ENCODE data around the gene PMEPA1.

The PMEPA1 gene

DNA sequence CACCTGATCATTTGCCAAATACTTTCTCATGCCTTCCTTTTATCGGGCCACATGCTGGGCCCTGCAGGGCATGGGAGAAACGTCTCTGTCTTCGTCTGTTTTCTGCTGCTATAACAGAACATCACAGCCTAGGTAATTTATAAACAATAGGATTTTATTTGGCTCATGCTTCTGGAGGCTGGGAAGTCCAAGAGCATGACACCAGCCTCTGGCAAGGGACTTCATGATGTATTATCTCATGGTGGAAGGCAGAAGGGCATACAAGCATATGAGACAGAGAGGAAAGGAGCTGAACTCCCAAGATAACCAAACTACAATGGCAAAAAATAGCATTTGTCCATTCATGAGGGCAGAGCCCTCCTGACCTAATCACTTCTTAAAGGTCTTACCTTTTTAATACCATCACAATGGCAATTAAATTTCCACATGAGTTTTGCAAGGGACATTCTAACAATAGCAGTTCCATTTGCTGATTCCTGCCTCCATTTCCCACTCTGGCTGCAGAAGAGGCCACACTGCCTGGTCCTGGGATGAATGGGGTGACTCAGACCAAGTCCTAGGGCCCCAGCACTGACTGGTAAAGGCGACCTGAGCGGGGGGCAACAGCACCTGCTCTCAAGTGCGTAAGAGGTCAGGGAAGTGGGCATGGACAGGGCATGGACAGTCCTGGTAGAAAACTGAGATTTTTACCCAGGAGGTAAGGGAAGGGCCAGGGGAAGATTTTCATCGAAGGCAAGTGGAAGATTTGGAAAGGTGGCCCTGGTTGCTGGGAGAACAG lies 84.4 kb downstream of the PMEPA1 start:
- WGBS, 2 experiments = 94 to 95% methylated on average over 7 of the region's 7 CpGs
- Histone ChIP-seq H3K4me1 (ENCODE audit: control insufficient read depth, insufficient read depth, low read length) (no peaks in the 10 kb centered on the region), H3K36me3 (ENCODE audit: control insufficient read depth, insufficient read depth, low read length) (no peaks in the 10 kb centered on the region), H3K27ac (ENCODE audit: insufficient read depth, low read depth, low read length, poor library complexity, severe bottlenecking) (no peak overlapping the region), H3K4me3 (ENCODE audit: insufficient read depth, low read depth, low read length) (no peak overlapping the region), H3K9me3 (ENCODE audit: control insufficient read depth, low read length) (no peaks in the 10 kb centered on the region), H3K27me3 (ENCODE audit: control insufficient read depth, insufficient read depth, low read length, poor library complexity, severe bottlenecking) (no peaks in the 10 kb centered on the region)

DNA sequence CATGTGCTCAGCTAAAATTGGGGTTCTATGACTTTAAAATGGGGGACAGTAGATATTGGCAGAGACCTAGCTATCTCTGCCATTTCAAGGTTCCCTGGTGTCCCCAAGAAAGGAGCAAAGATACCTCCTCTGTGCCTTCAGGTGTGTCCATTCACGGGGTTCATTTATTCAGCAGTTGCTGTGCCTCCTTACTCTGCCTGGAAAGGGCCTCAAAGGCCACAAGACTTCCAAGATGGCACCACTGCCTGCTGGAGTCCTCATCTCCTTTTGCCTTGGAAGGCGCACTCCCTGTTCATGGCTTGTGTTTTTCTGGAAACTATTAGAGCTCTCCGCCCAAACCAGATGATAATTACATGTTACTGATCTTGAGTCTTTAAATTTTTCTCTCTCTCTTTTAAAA lies 85.7 kb downstream of the PMEPA1 start:
- 96 to 98% methylated on average over 3 of the region's 3 CpGs for WGBS, 2 experiments
- H3K9me3 ChIP-seq (ENCODE audit: control insufficient read depth, low read length) = no peaks in the 10 kb centered on the region
- H3K27ac ChIP-seq (ENCODE audit: insufficient read depth, low read depth, low read length, poor library complexity, severe bottlenecking) = no peak overlapping the region
- no peaks in the 10 kb centered on the region for H3K4me1 ChIP-seq (ENCODE audit: control insufficient read depth, insufficient read depth, low read length)
- H3K36me3 ChIP-seq (ENCODE audit: control insufficient read depth, insufficient read depth, low read length) = no peaks in the 10 kb centered on the region
- H3K27me3 ChIP-seq (ENCODE audit: control insufficient read depth, insufficient read depth, low read length, poor library complexity, severe bottlenecking) = no peaks in the 10 kb centered on the region
- no peak overlapping the region for H3K4me3 ChIP-seq (ENCODE audit: insufficient read depth, low read depth, low read length)

DNA sequence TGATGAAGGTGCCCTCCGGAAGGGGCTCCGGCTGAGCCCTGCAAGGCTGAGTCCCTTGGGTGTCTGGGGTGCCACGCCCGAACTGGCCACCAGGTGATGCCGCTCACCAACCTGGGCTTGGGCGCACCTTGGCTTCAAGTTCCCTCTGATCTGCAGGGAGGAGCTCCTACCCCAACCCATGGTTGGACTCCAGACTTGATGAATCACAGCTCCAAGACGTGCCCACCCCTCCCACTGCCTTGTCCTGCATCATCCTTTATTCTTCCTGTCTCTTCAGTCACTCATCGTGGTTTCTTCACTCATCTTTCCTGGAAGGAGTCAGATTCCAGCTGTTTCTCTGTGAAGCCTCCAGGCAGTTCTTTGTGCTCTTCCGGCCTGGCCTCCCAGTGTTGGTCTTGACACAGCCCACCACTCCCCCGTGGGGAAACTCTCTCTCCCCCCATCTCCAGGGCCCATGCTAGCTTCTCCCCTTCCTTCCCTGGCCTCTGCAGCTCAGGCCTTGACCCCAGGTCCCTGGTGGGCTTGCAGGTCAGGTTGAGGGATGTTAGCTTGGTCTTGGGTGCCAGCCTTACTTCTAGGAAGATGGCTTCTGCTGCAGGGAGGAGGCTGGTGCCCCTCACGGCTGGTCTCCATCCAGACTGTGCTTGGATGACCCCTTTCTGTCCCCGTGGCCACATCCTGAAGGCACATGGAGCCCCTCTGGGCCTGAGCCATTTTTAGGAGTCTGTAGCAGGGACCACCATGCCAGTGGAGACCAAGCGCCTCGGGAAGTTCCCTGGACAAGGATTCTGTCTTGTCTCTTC lies 87.0 kb downstream of the PMEPA1 start:
- H3K9me3 ChIP-seq (ENCODE audit: control insufficient read depth, low read length) = no peaks in the 10 kb centered on the region
- no peaks in the 10 kb centered on the region for H3K27me3 ChIP-seq (ENCODE audit: control insufficient read depth, insufficient read depth, low read length, poor library complexity, severe bottlenecking)
- no peaks in the 10 kb centered on the region for H3K4me1 ChIP-seq (ENCODE audit: control insufficient read depth, insufficient read depth, low read length)
- no peaks in the 10 kb centered on the region for H3K36me3 ChIP-seq (ENCODE audit: control insufficient read depth, insufficient read depth, low read length)
- H3K27ac ChIP-seq (ENCODE audit: insufficient read depth, low read depth, low read length, poor library complexity, severe bottlenecking) = no peak overlapping the region
- no peak overlapping the region for H3K4me3 ChIP-seq (ENCODE audit: insufficient read depth, low read depth, low read length)
- WGBS, 2 experiments = 74 to 77% methylated on average over 14 of the region's 14 CpGs

DNA sequence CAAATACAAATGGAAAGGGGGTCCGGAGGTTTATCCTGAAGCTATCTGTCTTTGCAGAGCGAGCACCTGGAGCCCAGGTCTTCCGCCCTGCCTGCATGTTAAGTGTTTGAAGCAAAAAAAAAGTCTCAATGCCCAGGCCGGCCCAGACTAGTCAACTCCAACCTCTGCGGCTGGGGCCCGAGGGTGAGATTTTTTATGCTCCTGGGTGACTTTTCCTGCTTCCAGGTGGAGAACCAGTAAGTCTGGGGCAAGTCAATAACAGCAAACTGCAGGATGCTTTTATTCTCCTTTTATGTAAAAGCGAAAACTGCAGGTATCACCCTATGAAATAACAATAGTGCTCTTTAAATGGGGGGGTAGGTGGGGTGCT lies 87.6 kb downstream of the PMEPA1 start:
- no peaks in the 10 kb centered on the region for H3K9me3 ChIP-seq (ENCODE audit: control insufficient read depth, low read length)
- 88 to 89% methylated on average over 7 of the region's 7 CpGs for WGBS, 2 experiments

DNA sequence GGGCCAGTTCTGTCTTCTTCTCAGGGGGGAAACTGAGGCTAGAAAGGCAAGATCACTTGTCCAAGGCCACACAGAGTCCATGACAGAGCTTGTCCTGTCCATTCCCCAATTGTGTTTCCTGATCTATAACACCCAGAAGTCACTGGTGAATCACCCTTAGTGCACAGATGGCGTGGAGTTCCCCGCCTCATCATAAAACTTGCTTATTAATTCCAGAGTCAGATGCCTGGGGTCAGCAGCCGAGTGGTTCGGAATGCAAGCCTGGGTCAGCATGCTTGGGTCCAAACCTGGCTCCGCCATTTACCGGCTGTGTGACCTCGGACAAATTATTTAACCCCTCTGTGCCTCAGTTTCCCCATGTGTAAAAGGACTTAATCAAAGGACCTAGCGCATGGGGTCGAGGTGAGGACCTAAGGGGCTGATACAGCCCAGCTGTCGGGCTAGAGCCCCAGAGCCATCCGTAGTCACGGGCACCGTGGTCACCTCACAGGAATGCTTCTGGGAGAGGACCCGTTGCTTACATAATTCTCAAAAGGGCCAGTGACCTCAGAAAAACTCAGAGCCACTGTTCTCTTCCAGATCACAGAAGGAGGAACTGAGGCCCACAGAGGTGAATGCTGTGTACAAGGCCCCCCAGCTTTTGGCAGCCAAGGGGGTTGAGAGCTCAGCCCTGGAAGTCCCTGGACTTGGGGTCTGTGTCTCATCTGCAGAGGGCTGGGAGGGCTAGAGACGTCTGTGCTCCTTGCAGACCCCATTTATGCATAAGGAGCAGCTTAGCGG lies 88.2 kb downstream of the PMEPA1 start:
- Histone ChIP-seq H3K9me3 (ENCODE audit: control insufficient read depth, low read length) (no peaks in the 10 kb centered on the region), H3K4me1 (ENCODE audit: control insufficient read depth, insufficient read depth, low read length) (no peaks in the 10 kb centered on the region), H3K27ac (ENCODE audit: insufficient read depth, low read depth, low read length, poor library complexity, severe bottlenecking) (no peak overlapping the region), H3K36me3 (ENCODE audit: control insufficient read depth, insufficient read depth, low read length) (no peaks in the 10 kb centered on the region), H3K4me3 (ENCODE audit: insufficient read depth, low read depth, low read length) (no peak overlapping the region), H3K27me3 (ENCODE audit: control insufficient read depth, insufficient read depth, low read length, poor library complexity, severe bottlenecking) (no peaks in the 10 kb centered on the region)
- 89 to 91% methylated on average over 16 of the region's 16 CpGs for WGBS, 2 experiments

More for the DNA sequence above, 87.6 kb downstream of the PMEPA1 start:
- H3K4me1 ChIP-seq (ENCODE audit: control insufficient read depth, insufficient read depth, low read length) = no peaks in the 10 kb centered on the region
- H3K36me3 ChIP-seq (ENCODE audit: control insufficient read depth, insufficient read depth, low read length) = no peaks in the 10 kb centered on the region
- H3K27ac ChIP-seq (ENCODE audit: insufficient read depth, low read depth, low read length, poor library complexity, severe bottlenecking) = no peak overlapping the region
- H3K4me3 ChIP-seq (ENCODE audit: insufficient read depth, low read depth, low read length) = no peak overlapping the region
- H3K27me3 ChIP-seq (ENCODE audit: control insufficient read depth, insufficient read depth, low read length, poor library complexity, severe bottlenecking) = no peaks in the 10 kb centered on the region

DNA sequence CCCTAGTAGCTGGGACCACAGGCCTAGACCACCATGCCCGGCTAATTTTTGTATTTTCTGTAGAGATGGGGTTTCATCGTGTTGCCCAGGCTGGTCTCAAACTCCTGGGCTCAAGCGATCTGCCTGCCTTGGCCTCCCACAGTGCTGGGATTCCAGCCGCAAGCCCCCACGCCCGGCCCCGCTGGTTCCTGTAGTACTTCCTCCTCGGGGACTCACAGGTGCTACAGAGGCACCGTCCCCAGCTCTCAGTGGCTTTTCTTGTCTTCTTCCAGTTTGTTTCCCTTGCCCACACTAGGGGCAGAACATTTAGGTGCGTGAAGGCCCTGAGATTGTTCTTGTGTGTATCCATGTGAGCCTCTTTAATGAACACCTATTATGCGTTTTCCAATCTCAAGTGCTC lies 88.8 kb downstream of the PMEPA1 start:
- Histone ChIP-seq H3K36me3 (ENCODE audit: control insufficient read depth, insufficient read depth, low read length) (no peaks in the 10 kb centered on the region), H3K27ac (ENCODE audit: insufficient read depth, low read depth, low read length, poor library complexity, severe bottlenecking) (no peak overlapping the region), H3K4me1 (ENCODE audit: control insufficient read depth, insufficient read depth, low read length) (no peaks in the 10 kb centered on the region), H3K4me3 (ENCODE audit: insufficient read depth, low read depth, low read length) (no peak overlapping the region), H3K9me3 (ENCODE audit: control insufficient read depth, low read length) (no peaks in the 10 kb centered on the region), H3K27me3 (ENCODE audit: control insufficient read depth, insufficient read depth, low read length, poor library complexity, severe bottlenecking) (no peaks in the 10 kb centered on the region)
- 88 to 91% methylated on average over 11 of the region's 11 CpGs for WGBS, 2 experiments

DNA sequence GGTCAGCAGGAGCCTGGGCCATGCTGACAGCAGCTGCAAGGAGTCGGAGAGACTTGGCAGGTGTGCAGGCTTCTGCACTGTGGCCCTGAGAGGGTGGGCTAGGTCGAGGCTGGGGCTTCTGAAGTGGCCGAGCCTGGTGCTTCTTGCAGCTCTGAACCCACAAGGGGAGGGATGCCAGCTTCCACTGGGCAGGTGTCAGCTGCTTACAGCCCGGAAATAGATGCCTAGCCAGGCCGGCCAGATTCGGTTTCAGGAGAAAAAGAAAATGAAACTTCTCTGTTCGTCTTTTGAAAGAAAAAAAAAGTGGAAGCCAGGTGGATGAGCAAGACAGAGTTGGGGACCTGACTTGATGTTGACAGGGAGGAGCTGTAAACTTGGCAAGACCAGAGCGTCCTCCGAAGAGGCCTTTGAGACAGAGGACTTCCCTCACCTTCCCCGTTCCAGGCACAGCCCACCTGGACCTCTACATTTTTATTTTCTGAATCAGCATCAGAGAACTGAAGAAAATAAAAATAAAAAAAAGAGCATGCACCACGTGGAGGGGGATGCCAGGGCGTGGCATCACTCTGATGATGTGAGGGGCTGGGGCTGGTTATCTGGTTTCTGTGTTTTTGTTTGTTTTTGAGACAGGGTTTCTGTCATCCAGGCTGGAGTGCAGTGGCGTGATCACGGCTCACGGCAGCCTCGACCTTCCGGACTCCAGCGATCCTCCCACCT lies 89.4 kb downstream of the PMEPA1 start, which contains the start of gene ZBP1:
Gene ZBP1, minus strand, starts transcription at position 153 of the 717 bp plus-strand sequence. Its CDS starts 131 bp downstream, at position 22.
- Histone ChIP-seq H3K27ac (ENCODE audit: insufficient read depth, low read depth, low read length, poor library complexity, severe bottlenecking) (no peak within 1 kb of the TSS), H3K4me3 (ENCODE audit: insufficient read depth, low read depth, low read length) (no peak within 1 kb of the TSS), H3K9me3 (ENCODE audit: control insufficient read depth, low read length) (no peaks in the 10 kb centered on the region), H3K36me3 (ENCODE audit: control insufficient read depth, insufficient read depth, low read length) (no peaks in the 10 kb centered on the region), H3K4me1 (ENCODE audit: control insufficient read depth, insufficient read depth, low read length) (no peaks in the 10 kb centered on the region), H3K27me3 (ENCODE audit: control insufficient read depth, insufficient read depth, low read length, poor library complexity, severe bottlenecking) (no peaks in the 10 kb centered on the region)
- 90 to 91% methylated on average over 18 of the region's 18 CpGs for WGBS, 2 experiments

DNA sequence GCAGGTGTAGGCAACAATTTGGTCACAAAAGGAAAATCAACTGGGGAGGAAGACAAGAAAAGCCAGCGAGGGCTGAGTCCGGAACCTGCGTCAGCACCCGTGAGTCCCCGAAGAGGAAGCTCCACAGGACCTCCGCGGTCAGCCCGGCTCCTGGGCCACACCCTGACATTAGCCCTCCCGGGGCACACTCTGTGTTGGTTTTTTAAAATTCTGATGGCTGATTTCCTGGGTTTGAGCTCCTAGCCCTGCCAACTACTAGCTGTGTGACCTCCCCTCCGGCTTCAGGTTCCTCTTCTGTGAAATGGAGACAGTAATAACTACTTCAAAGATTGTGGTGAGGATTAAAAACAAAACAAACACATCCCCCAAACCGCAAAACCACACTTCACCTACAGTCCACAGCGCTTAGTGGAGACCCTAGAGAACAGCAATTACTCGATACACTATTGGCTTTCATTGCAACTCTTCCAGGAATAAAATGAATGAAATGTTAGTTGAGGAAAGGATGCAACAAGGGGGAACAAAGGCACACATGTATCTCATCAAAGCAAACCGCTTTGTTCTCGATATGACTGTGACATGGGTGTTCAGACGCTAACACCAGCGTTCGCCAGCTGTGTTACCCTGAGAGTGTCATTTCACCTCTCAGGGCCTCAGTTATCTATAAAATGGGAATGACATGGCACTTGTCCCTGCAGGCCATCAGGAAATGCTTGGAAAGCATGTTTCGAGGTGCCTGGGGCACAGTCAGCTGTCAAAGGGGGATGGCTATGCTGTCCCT lies 90.6 kb downstream of the PMEPA1 start:
- Histone ChIP-seq H3K27ac (ENCODE audit: insufficient read depth, low read depth, low read length, poor library complexity, severe bottlenecking) (no peak overlapping the region), H3K27me3 (ENCODE audit: control insufficient read depth, insufficient read depth, low read length, poor library complexity, severe bottlenecking) (no peaks in the 10 kb centered on the region), H3K36me3 (ENCODE audit: control insufficient read depth, insufficient read depth, low read length) (no peaks in the 10 kb centered on the region), H3K4me1 (ENCODE audit: control insufficient read depth, insufficient read depth, low read length) (no peaks in the 10 kb centered on the region), H3K9me3 (ENCODE audit: control insufficient read depth, low read length) (no peaks in the 10 kb centered on the region), H3K4me3 (ENCODE audit: insufficient read depth, low read depth, low read length) (no peak overlapping the region)
- 94 to 96% methylated on average over 18 to 19 of the region's 19 CpGs for WGBS, 2 experiments

DNA sequence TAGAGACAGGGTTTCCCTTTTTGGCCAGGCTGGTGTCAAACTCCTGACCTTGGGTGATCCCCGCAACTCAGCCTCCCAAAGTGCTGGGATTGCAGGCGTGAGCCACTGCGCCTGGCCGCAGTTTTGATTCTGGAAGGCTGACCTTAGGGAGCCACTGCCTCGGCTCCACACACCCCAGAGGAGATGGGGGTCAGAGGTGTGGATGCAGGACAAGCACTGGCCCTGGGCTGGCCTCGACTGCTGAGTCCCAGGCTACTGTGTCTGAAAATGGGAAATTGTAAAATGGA lies 91.1 kb downstream of the PMEPA1 start:
- Histone ChIP-seq H3K27me3 (ENCODE audit: control insufficient read depth, insufficient read depth, low read length, poor library complexity, severe bottlenecking) (no peaks in the 10 kb centered on the region), H3K4me3 (ENCODE audit: insufficient read depth, low read depth, low read length) (no peak overlapping the region), H3K27ac (ENCODE audit: insufficient read depth, low read depth, low read length, poor library complexity, severe bottlenecking) (no peak overlapping the region), H3K4me1 (ENCODE audit: control insufficient read depth, insufficient read depth, low read length) (no peaks in the 10 kb centered on the region), H3K9me3 (ENCODE audit: control insufficient read depth, low read length) (no peaks in the 10 kb centered on the region), H3K36me3 (ENCODE audit: control insufficient read depth, insufficient read depth, low read length) (no peaks in the 10 kb centered on the region)
- 88 to 93% methylated on average over 6 of the region's 6 CpGs for WGBS, 2 experiments
